OCI-LY1 (cell line): ENCODE data around the gene SYNE2.

ENCODE experiments used
- EZH2 ChIP-seq: fragments of 200-600 bp; sonication (generic), shearing (Covaris generic); IDR thresholded peaks from 2 replicates; pipeline ENCODE4 v1.8.0; 2017; ENCODE audit warnings: borderline replicate concordance, mixed run types, mild to moderate bottlenecking, antibody characterized with exemption, low read length, moderate library complexity, mixed read lengths
- TF ChIP-seq, protein P1 (sequence below): fragments of 200-600 bp; sonication (generic), shearing (Covaris generic); IDR thresholded peaks from 2 replicates; pipeline ENCODE4 v1.5.1; 2017; ENCODE audit warnings: mild to moderate bottlenecking, antibody characterized with exemption, low read length, moderate library complexity, mixed read lengths

- no peak for TF ChIP-seq EZH2
- TF ChIP-seq, protein P1, sequence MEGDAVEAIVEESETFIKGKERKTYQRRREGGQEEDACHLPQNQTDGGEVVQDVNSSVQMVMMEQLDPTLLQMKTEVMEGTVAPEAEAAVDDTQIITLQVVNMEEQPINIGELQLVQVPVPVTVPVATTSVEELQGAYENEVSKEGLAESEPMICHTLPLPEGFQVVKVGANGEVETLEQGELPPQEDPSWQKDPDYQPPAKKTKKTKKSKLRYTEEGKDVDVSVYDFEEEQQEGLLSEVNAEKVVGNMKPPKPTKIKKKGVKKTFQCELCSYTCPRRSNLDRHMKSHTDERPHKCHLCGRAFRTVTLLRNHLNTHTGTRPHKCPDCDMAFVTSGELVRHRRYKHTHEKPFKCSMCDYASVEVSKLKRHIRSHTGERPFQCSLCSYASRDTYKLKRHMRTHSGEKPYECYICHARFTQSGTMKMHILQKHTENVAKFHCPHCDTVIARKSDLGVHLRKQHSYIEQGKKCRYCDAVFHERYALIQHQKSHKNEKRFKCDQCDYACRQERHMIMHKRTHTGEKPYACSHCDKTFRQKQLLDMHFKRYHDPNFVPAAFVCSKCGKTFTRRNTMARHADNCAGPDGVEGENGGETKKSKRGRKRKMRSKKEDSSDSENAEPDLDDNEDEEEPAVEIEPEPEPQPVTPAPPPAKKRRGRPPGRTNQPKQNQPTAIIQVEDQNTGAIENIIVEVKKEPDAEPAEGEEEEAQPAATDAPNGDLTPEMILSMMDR: no peak
These were observed 266.7 kb downstream of the SYNE2 start for GRCh38 chr14:64119500-64119899.
